Stimulated activated CD8-positive, alpha-beta memory T cell treated with anti-CD3 and anti-CD28 coated beads, Interleukin-2, amount 100 ng/mL, for 1 hour (primary cell): ENCODE results near the gene DCP1A.
"Not testable (repeated sequence)": the region's sequence is repeated elsewhere in the genome, so short reads cannot be mapped to it uniquely, and the experiment has no call there.

ENCODE experiments used
- DNase-seq, 2 donors: peaks; one replicate each; pipeline ENCODE4 v3.0.0-alpha.2; 2020; ENCODE audit warnings: low read depth in 2 of 2

The DCP1A gene

GRCh38 chr3:53328746-53329145, 18.6 kb downstream of the DCP1A start:
- DNase-seq, result no peak

- DNase-seq, result not testable (repeated sequence)
Measured at GRCh38 chr3:53327986-53328385, 19.4 kb downstream of the DCP1A start.

GRCh38 chr3:53324105-53324504, 23.2 kb downstream of the DCP1A start:
- no peak for DNase-seq

GRCh38 chr3:53320697-53321096, 26.6 kb downstream of the DCP1A start:
- no peak for DNase-seq

GRCh38 chr3:53318522-53318921, 28.8 kb downstream of the DCP1A start:
- no peak for DNase-seq

- no peak for DNase-seq
Measured at GRCh38 chr3:53312832-53313231, 34.5 kb downstream of the DCP1A start.

- no peak for DNase-seq
Measured at GRCh38 chr3:53311882-53312281, 35.5 kb downstream of the DCP1A start.

- no peak for DNase-seq
Measured at GRCh38 chr3:53303957-53304356, 43.4 kb downstream of the DCP1A start.

GRCh38 chr3:53303549-53303948, 43.8 kb downstream of the DCP1A start:
- DNase-seq, result no peak

- no peak for DNase-seq
Measured at GRCh38 chr3:53300826-53301225, 46.5 kb downstream of the DCP1A start.

GRCh38 chr3:53299611-53300023, 47.7 kb downstream of the DCP1A start:
- DNase-seq, result not testable (repeated sequence)

- DNase-seq, result no peak
Measured at GRCh38 chr3:53295410-53295809, 51.9 kb downstream of the DCP1A start.

- no peak for DNase-seq
Measured at GRCh38 chr3:53293867-53294266, 53.5 kb downstream of the DCP1A start.

GRCh38 chr3:53288214-53288613, 59.1 kb downstream of the DCP1A start:
- DNase-seq, result no peak

- DNase-seq, result no peak
Measured at GRCh38 chr3:53287131-53287629, 60.2 kb downstream of the DCP1A start.

GRCh38 chr3:53286727-53287126, 60.6 kb downstream of the DCP1A start:
- no peak for DNase-seq

- DNase-seq, result no peak
Measured at GRCh38 chr3:53282581-53282980, 64.8 kb downstream of the DCP1A start.

GRCh38 chr3:53278667-53279066, 68.7 kb downstream of the DCP1A start:
- DNase-seq, result no peak

GRCh38 chr3:53274938-53275605, 72.3 kb downstream of the DCP1A start:
- DNase-seq, result no peak

- no peak for DNase-seq
Measured at GRCh38 chr3:53273146-53273670, 74.1 kb downstream of the DCP1A start.

GRCh38 chr3:53269888-53270880, 77.2 kb downstream of the DCP1A start:
- no peak for DNase-seq

GRCh38 chr3:53269193-53269592, 78.2 kb downstream of the DCP1A start:
- not testable (repeated sequence) for DNase-seq
